HG03196 (cell line): ENCODE results near the gene SERPINB3.
A peak's percentile ranks its signal among the peaks of the same experiment; 100 is the strongest.
"Not testable (repeated sequence)": the region's sequence is repeated elsewhere in the genome, so short reads cannot be mapped to it uniquely, and the experiment has no call there.

Experiments used
- ATAC-seq: cut with Tn5 transposase; IDR thresholded peaks from one replicate; pipeline ENCODE4 v1.9.1; 2021; ENCODE audit not compliant: unreplicated experiment

Gene SERPINB3

DNA sequence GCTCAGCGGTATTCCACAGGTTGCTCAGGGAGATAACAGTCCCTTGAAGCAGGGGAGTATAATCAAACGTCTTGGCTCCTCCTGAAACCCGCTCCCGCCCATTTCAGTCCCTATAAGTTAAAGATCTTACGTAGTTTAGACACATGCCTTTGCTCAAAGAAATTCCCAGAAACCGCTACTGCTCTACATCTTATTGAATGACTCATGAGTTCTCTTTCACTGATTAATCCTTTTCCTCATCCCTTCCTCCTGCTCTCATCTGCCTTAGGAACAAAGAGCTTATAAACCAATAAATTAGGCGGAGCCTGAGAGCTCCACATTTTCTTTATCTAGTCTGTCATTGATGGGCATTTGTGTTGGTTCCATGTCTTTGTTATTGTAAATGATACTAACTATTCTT is 13.5 kb downstream of the SERPINB3 start:
- ATAC-seq: no peak

DNA sequence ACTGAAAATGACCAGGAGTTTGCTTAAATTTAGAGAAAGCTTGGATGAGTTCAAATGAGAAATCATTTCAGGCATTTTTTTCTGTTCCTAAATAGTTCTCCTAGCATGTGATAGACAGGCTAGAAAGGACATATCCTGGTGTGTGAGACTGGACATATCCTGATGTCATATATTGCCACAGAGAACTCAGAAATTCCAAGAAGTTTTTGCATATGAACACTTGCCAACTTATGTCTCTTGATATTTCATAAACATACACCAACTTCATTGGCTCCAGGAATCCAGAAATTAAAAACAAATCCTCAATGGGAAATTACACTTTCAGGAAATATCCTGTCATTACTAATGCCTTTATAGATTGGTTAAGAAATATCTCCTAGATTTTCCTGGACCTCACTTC is 14.8 kb downstream of the SERPINB3 start:
- no peak for ATAC-seq

DNA sequence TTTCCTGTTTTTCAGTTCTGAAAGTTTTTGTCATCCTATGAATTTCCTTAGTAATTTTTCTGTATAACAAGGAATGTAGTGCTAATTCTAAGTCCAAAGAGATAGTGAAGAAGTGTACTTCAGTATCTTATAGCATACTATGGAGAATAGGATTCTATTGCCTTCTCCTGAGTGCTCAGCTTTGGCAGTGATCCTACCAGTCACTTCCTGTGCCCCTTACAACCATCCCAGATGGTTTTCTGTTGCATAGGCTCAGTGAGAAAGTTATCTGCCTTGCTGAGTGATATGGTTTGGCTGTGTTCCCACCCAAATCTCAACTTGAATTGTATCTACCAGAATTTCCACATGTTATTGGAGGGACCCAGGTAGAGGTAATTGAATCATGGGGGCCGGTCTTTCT is 17.0 kb downstream of the SERPINB3 start:
- ATAC-seq: not testable (repeated sequence)

DNA sequence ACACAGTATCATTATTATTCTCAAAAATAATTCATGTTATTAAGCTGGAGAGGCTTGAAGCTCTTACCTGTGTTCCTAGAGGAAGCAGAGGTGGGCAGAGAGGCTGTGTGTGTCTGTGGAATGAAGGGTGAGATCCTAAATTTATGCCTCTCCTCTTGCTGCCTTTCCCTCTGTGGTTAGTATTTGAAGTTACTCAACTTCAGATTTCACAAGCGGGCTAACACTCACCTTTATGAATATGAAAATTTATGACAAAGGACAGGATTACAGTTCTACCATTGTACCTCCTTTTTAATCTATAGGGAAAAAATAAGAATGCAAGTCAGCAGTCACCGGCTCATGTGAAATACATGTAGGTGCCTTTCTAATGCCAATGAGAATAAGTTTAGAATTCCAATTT is 17.6 kb downstream of the SERPINB3 start, which contains the start of gene SERPINB4:
SERPINB4 (minus strand) TSS at position 115 of the 400 bp plus-strand sequence. CDS start 679 bp downstream, outside the sequence.
- not testable (repeated sequence) for ATAC-seq

- ATAC-seq: not testable (repeated sequence)
Observed at GRCh38 chr18:63642668-63643356, 18.9 kb downstream of the SERPINB3 start.

- ATAC-seq: not testable (repeated sequence)
Observed at GRCh38 chr18:63641157-63641680, 20.5 kb downstream of the SERPINB3 start.

DNA sequence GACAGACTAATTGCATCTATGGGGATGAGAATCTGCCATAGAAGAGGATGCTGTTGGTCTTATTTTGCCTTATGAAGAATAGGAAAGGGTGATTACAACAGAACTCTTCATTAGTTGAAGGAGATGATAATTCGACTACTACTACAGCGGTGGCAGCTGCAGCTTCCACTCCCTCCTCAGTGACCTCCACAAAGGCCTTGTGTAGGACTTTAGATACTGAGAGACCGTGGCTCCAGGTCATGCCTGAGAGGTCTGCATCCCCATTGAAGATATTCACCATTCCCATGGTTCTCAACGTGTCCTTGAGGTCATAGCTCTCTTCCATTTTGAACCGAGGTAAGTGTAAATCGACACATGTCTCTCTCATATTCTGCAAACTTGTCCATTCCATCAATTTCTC is 24.0 kb downstream of the SERPINB3 start:
- no peak for ATAC-seq

DNA sequence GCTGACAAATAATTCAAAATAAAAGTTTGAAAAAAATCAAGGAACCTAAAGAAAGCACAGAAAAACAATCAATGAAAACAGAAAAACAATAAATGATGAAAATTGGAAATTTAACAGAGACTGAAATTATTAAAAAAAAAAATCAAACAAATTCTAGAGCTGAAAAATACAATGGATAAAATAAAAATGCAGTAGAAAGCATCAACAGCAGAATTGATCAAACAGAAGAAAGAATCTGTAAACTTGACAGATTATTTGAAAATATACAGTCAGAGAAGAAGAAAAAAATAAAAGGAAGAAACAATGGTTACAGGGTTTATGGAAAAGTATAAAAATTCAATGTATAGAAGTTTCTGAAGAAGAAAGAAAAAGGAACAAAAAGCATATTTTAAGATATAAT is 33.9 kb downstream of the SERPINB3 start:
- no peak for ATAC-seq

- ATAC-seq: no peak
Observed at GRCh38 chr18:63626431-63626830, 35.3 kb downstream of the SERPINB3 start.

DNA sequence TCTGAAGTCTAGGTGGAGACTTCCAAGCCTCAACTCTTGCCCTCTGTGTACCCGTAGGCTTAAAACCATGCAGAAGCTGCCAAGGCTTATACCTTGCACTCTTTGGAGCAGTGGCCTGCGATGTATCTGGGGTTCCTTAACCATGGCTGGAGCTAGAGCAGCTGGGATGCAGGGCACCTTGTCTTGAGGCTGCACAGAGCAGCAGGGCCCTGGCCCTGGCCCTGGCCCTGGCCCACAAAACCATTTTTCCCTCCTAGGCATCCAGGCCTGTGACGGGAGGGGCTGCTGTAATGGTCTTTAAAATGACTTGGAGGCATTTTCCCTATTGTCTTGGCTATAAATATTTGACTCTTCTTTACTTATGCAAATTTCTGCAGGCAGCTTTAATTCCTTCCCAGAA is 36.8 kb downstream of the SERPINB3 start:
- no peak for ATAC-seq

GRCh38 chr18:63619661-63620060 is 42.0 kb downstream of the SERPINB3 start:
- ATAC-seq: no peak

- ATAC-seq: peak; percentile 6
Observed at GRCh38 chr18:63617915-63618234, 43.8 kb downstream of the SERPINB3 start.

GRCh38 chr18:63617049-63617914 is 44.4 kb downstream of the SERPINB3 start:
- ATAC-seq: peak; percentile 62

DNA sequence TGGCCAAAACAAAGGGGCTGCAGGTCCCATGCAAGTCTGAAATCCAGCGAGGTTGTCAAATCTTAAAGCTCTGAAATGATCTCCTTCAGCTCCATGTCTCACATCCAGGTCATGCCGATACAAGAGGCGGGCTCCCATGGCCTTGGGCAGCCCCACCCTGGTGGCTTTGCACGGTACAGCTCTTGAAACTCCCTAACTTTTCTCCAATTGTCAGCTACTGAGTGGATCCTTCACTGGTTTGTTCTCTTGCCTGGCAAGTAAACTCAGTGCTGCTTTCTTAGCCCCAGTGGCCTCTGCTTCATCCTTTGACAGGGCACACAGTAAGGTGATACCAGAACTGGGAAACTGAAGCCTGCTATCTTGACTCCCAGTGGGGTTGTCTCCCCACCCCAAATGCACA is 48.3 kb downstream of the SERPINB3 start:
- ATAC-seq: no peak

GRCh38 chr18:63606526-63606925 is 55.2 kb downstream of the SERPINB3 start:
- ATAC-seq: no peak
